PFSK-1 (cell line): Measurements from ENCODE around the gene SLFN5.

Source experiments
- POLR2AphosphoS5 ChIP-seq: IDR thresholded peaks from 2 replicates; pipeline ENCODE4 v1.6.1; 2012; ENCODE audit warnings: low read depth, mild to moderate bottlenecking, control low read depth, low read length, moderate library complexity
- REST ChIP-seq, 2 experiments: IDR thresholded peaks; 2 replicates each; pipeline versions ENCODE4 v1.6.1 to v1.8.0; 2011 to 2012; ENCODE audit warnings: low read depth in 2 of 2, low read length in 2 of 2, control low read depth in 1 of 2, inconsistent platforms in 1 of 2, mild to moderate bottlenecking in 1 of 2, moderate library complexity in 1 of 2; ENCODE audit not compliant: insufficient read depth in 1 of 2
- TAF1 ChIP-seq: IDR thresholded peaks from 2 replicates; pipeline ENCODE4 v1.6.1; 2012; ENCODE audit warnings: low read length, control low read depth, borderline replicate concordance; ENCODE audit not compliant: insufficient read depth

- TF ChIP-seq REST (IDR thresholded peaks at IDR 0.05; ENCODE audit: insufficient read depth in 1 of 2, low read depth in 2 of 2, low read length in 2 of 2) (no peak), POLR2AphosphoS5 (no peak), TAF1 (no peak)
Measured at GRCh38 chr17:35313875-35314409, 71.1 kb downstream of the SLFN5 start.
